ENCODE measurements around the gene VSX1. TPM values are rescaled to one million over a fixed set of nuclear protein-coding genes. Genes with fewer than 3 reads are reported as not detected.

VSX1 gene
- total and polyA plus RNA-seq, 2 of the 4 experiments (the other 2 are of a cell fraction), result not detected

- dilution Hi-C loops (cut with HindIII; ENCODE audit: low sequenced_read_pairs, unreplicated experiment) (no loop called here), in situ Hi-C loops (cut with MboI; ENCODE audit: low sequenced_read_pairs) (no loop called here), intact Hi-C loops (cut with micrococcal nuclease) (no loop called here)
- H2BK5ac ChIP-seq (ENCODE audit: low read depth, low read length, poor library complexity, severe bottlenecking), result no peak overlapping the region
- H3K79me1 ChIP-seq (ENCODE audit: low read depth in 1 of 2, low read length in 2 of 2), result no peaks in the 10 kb centered on the region
- BruUV-seq (replicated peaks), result no TSS peak
- no peak overlapping the region for H4K5ac ChIP-seq (ENCODE audit: low read depth, low read length)
- peaks cover 3% of the 10 kb centered on the region; the same call in 1 of the 2 replicates for H4K20me1 ChIP-seq (ENCODE audit: insufficient read depth, low read length)
- ATAC-seq (ENCODE audit: low read depth), result no peak
- no peak overlapping the region; the same call in 1 of the 2 replicates for H3K18ac ChIP-seq (ENCODE audit: low read depth, low read length)
- peak overlapping the region; percentile 91 for H2AFZ ChIP-seq (replicated peaks; ENCODE audit: low read length, poor library complexity)
- WGBS, 2 experiments (ENCODE audit: extremely low coverage in 2 of 2, insufficient read length in 1 of 2), result 17% methylated on average over 17 of the region's 24 CpGs; no CpG with 5 or more reads in 1 of the 2 experiments
- H3K4me2 ChIP-seq (ENCODE audit: low read depth, low read length), result peak overlapping the region; percentile 67; the same call in 1 of the 2 replicates
- no peak overlapping the region for H3K14ac ChIP-seq (replicated peaks; ENCODE audit: low read depth, low read length)
- no peaks in the 10 kb centered on the region for H3K9me1 ChIP-seq (ENCODE audit: insufficient read depth, low read length)
- H3K23ac ChIP-seq (ENCODE audit: low read depth, low read length), result no peak overlapping the region
- no peak overlapping the region for H4K8ac ChIP-seq (ENCODE audit: low read depth in 2 of 2, low read length in 2 of 2)
- TF ChIP-seq CHD1 (IDR thresholded peaks at IDR 0.05; ENCODE audit: low read depth, low read length) (no peak), POLR2A (IDR thresholded peaks at IDR 0.05; ENCODE audit: low read depth, low read length) (no peak)
- no peak overlapping the region for H2BK20ac ChIP-seq (ENCODE audit: low read depth, low read length)
- peak overlapping the region; percentile 30; the same call in 1 of the 2 replicates for H3K9ac ChIP-seq (ENCODE audit: low read depth, low read length)
- H2BK15ac ChIP-seq (ENCODE audit: low read depth, low read length), result no peak overlapping the region
- POLR2A ChIA-PET (ENCODE audit: unreplicated experiment), result no interaction called here
- no peak overlapping the region for H4K91ac ChIP-seq (ENCODE audit: insufficient read depth, low read depth, low read length)
- H3K4ac ChIP-seq (ENCODE audit: low read depth, low read length), result no peak overlapping the region
- no peaks in the 10 kb centered on the region for H3K36me3 ChIP-seq (ENCODE audit: control insufficient read depth, insufficient read depth, low read length)
- CTCF ChIA-PET, result no interaction called here
- H2BK120ac ChIP-seq (ENCODE audit: low read depth, low read length), result no peak overlapping the region
- peak overlapping the region; percentile 55; the same call in 1 of the 2 replicates for H3K4me3 ChIP-seq (ENCODE audit: insufficient read depth, low read depth, low read length)
- H3K4me1 ChIP-seq (ENCODE audit: control insufficient read depth, insufficient read depth, low read length), result peaks cover 10% of the 10 kb centered on the region; the same call in 1 of the 2 replicates
- H3K9me3 ChIP-seq (ENCODE audit: control insufficient read depth, insufficient read depth, low read length), result no peaks in the 10 kb centered on the region
- no peak overlapping the region for H2AK5ac ChIP-seq (ENCODE audit: low read depth, low read length)
- DNase-seq, result no peak
- no peak overlapping the region for H3K56ac ChIP-seq (ENCODE audit: extremely low read depth, insufficient read depth, low read length)
- no peak overlapping the region for H3K27ac ChIP-seq (ENCODE audit: insufficient read depth, low read length)
- H2AK9ac ChIP-seq (replicated peaks; ENCODE audit: low read depth, low read length, poor library complexity), result peak overlapping the region; percentile 1
- H3K27me3 ChIP-seq (ENCODE audit: control insufficient read depth, insufficient read depth, low read length), result peaks cover 37% of the 10 kb centered on the region; the same call in 1 of the 2 replicates
Measured at GRCh38 chr20:25056690-25057233, 25.2 kb downstream of the VSX1 start.

Data from IMR-90 (cell line).